ENCODE measurements around the gene SRGAP2B. TPM values are rescaled to one million over a fixed set of nuclear protein-coding genes. Genes with fewer than 3 reads are reported as not detected.

The SRGAP2B gene
- total RNA-seq, 1 donor from 2014 or later = 24.0 TPM

Other genes starting within 250 kb of the SRGAP2B start
- gene FAM72D, start 646 bp upstream of the SRGAP2B start, total RNA-seq = 0.13 TPM in 1 of 2 replicates, not detected in the other
- gene PPIAL4D, start 146.8 kb upstream of the SRGAP2B start, total RNA-seq = not detected in 2 replicates